Activated naive CD4-positive, alpha-beta T cell treated with anti-CD3 and anti-CD28 coated beads, Interleukin-2, amount 50 U/mL, for 24 hours (primary cell): ENCODE data around the gene XRN2.
A peak's percentile ranks its signal among the peaks of the same experiment; 100 is the strongest.

Experiments
- H3K27ac Mint-ChIP-seq: one replicate; pipeline ENCODE4 v1.8.0; 2021; ENCODE audit warnings: mild to moderate bottlenecking, mixed read lengths
- H3K27me3 Mint-ChIP-seq: one replicate; pipeline ENCODE4 v1.8.0; 2021; ENCODE audit warnings: mixed read lengths
- H3K36me3 Mint-ChIP-seq: one replicate; pipeline ENCODE4 v1.8.0; 2021; ENCODE audit warnings: mixed read lengths
- H3K4me1 Mint-ChIP-seq: one replicate; pipeline ENCODE4 v1.8.0; 2021; ENCODE audit warnings: mixed read lengths
- H3K4me3 Mint-ChIP-seq: one replicate; pipeline ENCODE4 v1.8.0; 2021; ENCODE audit warnings: mild to moderate bottlenecking, mixed read lengths
- H3K9me3 Mint-ChIP-seq: one replicate; pipeline ENCODE4 v1.8.0; 2021; ENCODE audit warnings: mixed read lengths

The XRN2 gene

GRCh38 chr20:21303061-21303871 lies at the start of gene XRN2:
TSS of gene XRN2 (plus strand) at chr20:21303331. CDS start at chr20:21303399, 68 bp downstream.
- no peaks in the 10 kb centered on the region for H3K27me3 Mint-ChIP-seq
- H3K27ac Mint-ChIP-seq: peak within 1 kb of the TSS; percentile 98
- H3K36me3 Mint-ChIP-seq: peaks cover 14% of the 10 kb centered on the region
- H3K9me3 Mint-ChIP-seq: no peaks in the 10 kb centered on the region
- peak within 1 kb of the TSS; percentile 96 for H3K4me3 Mint-ChIP-seq
- H3K4me1 Mint-ChIP-seq: peaks cover 20% of the 10 kb centered on the region

- Mint-ChIP-seq H3K4me3 (no peak overlapping the region), H3K4me1 (no peaks in the 10 kb centered on the region), H3K9me3 (no peaks in the 10 kb centered on the region), H3K27me3 (no peaks in the 10 kb centered on the region), H3K36me3 (no peaks in the 10 kb centered on the region), H3K27ac (no peak overlapping the region)
Observed at GRCh38 chr20:21257192-21257591, 45.9 kb upstream of the XRN2 start.

GRCh38 chr20:21258411-21258810 lies 44.7 kb upstream of the XRN2 start:
- H3K27ac Mint-ChIP-seq: no peak overlapping the region
- H3K27me3 Mint-ChIP-seq: no peaks in the 10 kb centered on the region
- H3K4me3 Mint-ChIP-seq: no peak overlapping the region

GRCh38 chr20:21259346-21259745 lies 43.8 kb upstream of the XRN2 start:
- no peaks in the 10 kb centered on the region for H3K4me1 Mint-ChIP-seq
- no peaks in the 10 kb centered on the region for H3K36me3 Mint-ChIP-seq
- no peak overlapping the region for H3K27ac Mint-ChIP-seq
- H3K9me3 Mint-ChIP-seq: no peaks in the 10 kb centered on the region
- H3K4me3 Mint-ChIP-seq: no peak overlapping the region
- H3K27me3 Mint-ChIP-seq: no peaks in the 10 kb centered on the region

More at GRCh38 chr20:21258411-21258810, 44.7 kb upstream of the XRN2 start:
- Mint-ChIP-seq H3K4me1 (no peaks in the 10 kb centered on the region), H3K9me3 (no peaks in the 10 kb centered on the region), H3K36me3 (no peaks in the 10 kb centered on the region)

DNA sequence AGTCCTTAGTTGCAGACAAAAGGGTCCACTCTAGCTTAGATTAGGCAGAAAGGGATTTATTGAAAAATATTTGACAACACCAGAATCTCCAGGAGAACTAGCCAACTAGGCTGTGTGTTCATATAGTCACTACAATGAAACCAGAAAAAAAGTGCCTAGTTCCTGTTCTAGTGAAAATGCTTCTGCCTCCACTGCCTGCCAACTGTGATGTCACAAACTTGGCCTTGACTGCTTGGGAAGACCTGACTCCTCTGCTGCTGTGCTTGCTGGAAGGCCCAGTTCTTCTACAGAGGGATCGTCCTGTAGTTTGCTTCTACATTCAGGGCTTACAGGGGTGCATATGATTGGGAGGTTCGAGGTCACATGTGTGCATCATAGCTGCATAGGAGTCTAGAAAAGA lies 40.3 kb upstream of the XRN2 start:
- H3K27ac Mint-ChIP-seq: no peak overlapping the region
- H3K4me1 Mint-ChIP-seq: no peaks in the 10 kb centered on the region
- H3K36me3 Mint-ChIP-seq: no peaks in the 10 kb centered on the region
- H3K27me3 Mint-ChIP-seq: peaks cover 3% of the 10 kb centered on the region
- H3K4me3 Mint-ChIP-seq: no peak overlapping the region
- H3K9me3 Mint-ChIP-seq: no peaks in the 10 kb centered on the region

GRCh38 chr20:21265261-21266190 lies 37.6 kb upstream of the XRN2 start:
- Mint-ChIP-seq H3K27me3 (peaks cover 3% of the 10 kb centered on the region), H3K36me3 (no peaks in the 10 kb centered on the region), H3K9me3 (no peaks in the 10 kb centered on the region), H3K4me1 (no peaks in the 10 kb centered on the region), H3K4me3 (no peak overlapping the region), H3K27ac (no peak overlapping the region)

DNA sequence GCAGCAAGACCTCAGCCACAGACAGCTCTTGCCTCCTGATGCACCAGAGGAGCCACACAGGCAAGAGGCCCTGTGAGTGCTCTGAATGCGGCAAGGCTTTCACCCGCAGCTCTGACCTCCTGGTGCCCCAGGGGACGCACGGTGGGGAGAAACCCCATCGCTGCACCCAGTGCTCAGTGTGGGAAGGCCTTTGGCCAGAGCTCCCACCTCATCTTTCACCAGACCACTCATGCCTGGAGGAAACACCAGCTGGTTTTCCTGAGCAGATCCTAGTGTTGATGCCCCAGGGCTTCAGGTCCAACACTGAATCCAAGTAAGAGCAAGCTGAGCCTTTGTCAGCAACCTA lies 37.0 kb upstream of the XRN2 start:
- no peak overlapping the region for H3K4me3 Mint-ChIP-seq

DNA sequence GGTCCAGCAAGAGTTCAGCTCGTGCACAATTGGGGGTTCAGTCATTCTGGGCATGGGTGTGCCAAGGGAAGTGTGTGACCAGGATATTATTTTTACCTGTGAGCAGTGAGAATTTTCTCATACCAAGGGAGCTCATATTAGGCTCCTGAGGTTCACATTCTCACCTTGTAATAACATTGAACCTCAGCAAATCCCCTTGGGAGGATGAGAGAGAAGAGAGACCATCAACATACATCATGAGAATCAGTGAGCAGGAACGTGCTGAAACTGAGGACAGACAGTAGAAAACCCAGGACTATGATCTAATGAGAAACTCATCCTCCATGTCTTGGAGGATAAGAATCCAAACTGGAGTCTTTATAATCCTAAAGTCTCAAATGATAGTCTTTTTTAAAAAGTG lies 33.4 kb upstream of the XRN2 start:
- H3K9me3 Mint-ChIP-seq: no peaks in the 10 kb centered on the region
- no peak overlapping the region for H3K4me3 Mint-ChIP-seq
- H3K27ac Mint-ChIP-seq: no peak overlapping the region
- no peaks in the 10 kb centered on the region for H3K4me1 Mint-ChIP-seq
- peaks cover 5% of the 10 kb centered on the region for H3K36me3 Mint-ChIP-seq
- peaks cover 9% of the 10 kb centered on the region for H3K27me3 Mint-ChIP-seq

More for the DNA sequence above, 37.0 kb upstream of the XRN2 start:
- no peaks in the 10 kb centered on the region for H3K9me3 Mint-ChIP-seq
- no peaks in the 10 kb centered on the region for H3K4me1 Mint-ChIP-seq
- no peak overlapping the region for H3K27ac Mint-ChIP-seq
- no peaks in the 10 kb centered on the region for H3K36me3 Mint-ChIP-seq
- H3K27me3 Mint-ChIP-seq: peaks cover 3% of the 10 kb centered on the region

DNA sequence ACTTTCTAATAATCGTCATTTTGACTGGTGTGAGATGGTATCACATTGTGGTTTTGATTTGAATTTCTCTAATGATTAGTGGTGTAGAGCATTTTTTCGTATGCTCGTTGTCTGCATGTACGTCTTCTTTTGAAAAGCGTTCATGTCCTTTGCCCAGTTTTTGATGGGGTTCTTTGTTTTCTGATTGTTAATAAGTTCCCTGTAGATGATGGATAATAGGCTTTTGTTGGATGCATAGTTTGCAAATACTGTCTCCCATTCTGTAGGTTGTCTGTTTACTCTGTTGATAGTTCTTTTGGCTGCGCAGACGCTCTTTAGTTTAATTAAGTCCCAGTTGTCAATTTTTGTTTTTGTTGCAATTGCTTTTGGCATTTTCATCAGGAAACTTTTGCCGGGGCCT lies 32.3 kb upstream of the XRN2 start:
- Mint-ChIP-seq H3K27me3 (peaks cover 8% of the 10 kb centered on the region), H3K27ac (no peak overlapping the region), H3K4me3 (no peak overlapping the region), H3K4me1 (no peaks in the 10 kb centered on the region), H3K9me3 (no peaks in the 10 kb centered on the region), H3K36me3 (peaks cover 5% of the 10 kb centered on the region)

DNA sequence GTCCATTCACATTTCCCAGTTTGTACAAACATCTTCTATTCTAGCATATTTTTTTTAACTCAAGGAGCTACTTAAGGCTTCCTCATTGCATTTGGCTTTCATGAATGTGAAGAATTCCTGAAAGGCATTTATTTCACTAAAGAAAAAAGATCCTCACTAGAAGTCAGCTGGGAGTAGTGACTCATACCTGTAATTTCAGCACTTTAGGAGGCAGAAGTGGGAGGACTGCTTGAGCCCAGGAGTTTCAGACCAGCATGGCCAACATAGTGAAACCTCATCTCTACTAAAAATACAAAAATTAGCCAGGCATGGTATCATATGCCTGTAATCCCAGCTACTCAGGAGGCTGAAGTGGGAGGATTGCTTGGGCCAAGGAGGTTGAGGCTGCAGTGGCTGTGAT lies 30.9 kb upstream of the XRN2 start:
- H3K4me1 Mint-ChIP-seq: no peaks in the 10 kb centered on the region
- H3K4me3 Mint-ChIP-seq: no peak overlapping the region
- no peak overlapping the region for H3K27ac Mint-ChIP-seq
- H3K27me3 Mint-ChIP-seq: peaks cover 8% of the 10 kb centered on the region
- H3K9me3 Mint-ChIP-seq: no peaks in the 10 kb centered on the region
- H3K36me3 Mint-ChIP-seq: peaks cover 5% of the 10 kb centered on the region

- H3K4me3 Mint-ChIP-seq: no peak overlapping the region
- peaks cover 5% of the 10 kb centered on the region for H3K36me3 Mint-ChIP-seq
- no peaks in the 10 kb centered on the region for H3K4me1 Mint-ChIP-seq
- no peak overlapping the region for H3K27ac Mint-ChIP-seq
- H3K9me3 Mint-ChIP-seq: no peaks in the 10 kb centered on the region
- H3K27me3 Mint-ChIP-seq: peaks cover 8% of the 10 kb centered on the region
Observed at GRCh38 chr20:21272679-21273078, 30.5 kb upstream of the XRN2 start.

GRCh38 chr20:21273755-21274386 lies 29.3 kb upstream of the XRN2 start:
- Mint-ChIP-seq H3K27me3 (peaks cover 8% of the 10 kb centered on the region), H3K9me3 (no peaks in the 10 kb centered on the region), H3K27ac (no peak overlapping the region), H3K4me1 (no peaks in the 10 kb centered on the region), H3K36me3 (peaks cover 5% of the 10 kb centered on the region), H3K4me3 (no peak overlapping the region)

GRCh38 chr20:21278829-21279228 lies 24.3 kb upstream of the XRN2 start:
- no peaks in the 10 kb centered on the region for H3K9me3 Mint-ChIP-seq
- H3K27me3 Mint-ChIP-seq: peaks cover 4% of the 10 kb centered on the region
- no peak overlapping the region for H3K27ac Mint-ChIP-seq
- no peak overlapping the region for H3K4me3 Mint-ChIP-seq
- H3K4me1 Mint-ChIP-seq: no peaks in the 10 kb centered on the region
- H3K36me3 Mint-ChIP-seq: no peaks in the 10 kb centered on the region

DNA sequence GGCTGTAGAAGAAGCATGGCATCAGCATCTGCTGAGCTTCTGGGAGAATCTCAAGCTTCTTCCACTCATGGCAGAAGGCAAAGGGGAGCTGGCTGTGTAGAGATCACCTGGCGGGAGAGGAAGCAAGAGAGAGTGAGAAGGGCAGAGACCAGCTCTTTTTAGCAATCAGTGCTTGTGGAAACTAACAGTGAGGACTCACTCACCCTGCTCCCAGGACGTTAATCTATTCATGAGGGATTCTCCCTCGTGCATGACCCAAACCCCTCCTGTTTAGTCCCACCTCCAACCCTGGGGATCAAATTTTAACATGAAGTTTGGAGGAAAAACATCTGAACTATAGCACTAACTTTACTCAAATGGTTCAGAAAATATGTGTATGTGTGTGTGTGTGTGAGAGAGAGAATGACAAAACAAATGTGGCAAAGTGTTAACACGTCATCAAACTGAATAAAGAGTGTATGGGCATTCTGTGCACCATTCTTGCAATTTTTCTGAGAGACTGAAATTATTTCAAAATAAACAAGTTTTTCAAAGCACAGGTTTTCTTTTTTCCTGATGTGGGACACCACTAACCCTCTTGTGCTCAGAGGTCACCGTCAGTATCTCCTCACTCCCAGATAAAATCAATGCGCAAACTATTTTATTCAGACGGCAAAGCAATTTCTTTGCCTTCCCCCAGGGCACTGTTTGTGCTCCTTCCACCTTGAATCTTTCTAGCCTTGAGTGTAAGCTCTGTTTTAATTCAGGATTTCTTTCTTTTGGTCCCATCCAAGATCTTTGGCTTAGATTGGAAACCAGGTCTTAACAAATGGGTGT lies 23.2 kb upstream of the XRN2 start:
- H3K9me3 Mint-ChIP-seq: no peaks in the 10 kb centered on the region
- no peak overlapping the region for H3K27ac Mint-ChIP-seq
- no peaks in the 10 kb centered on the region for H3K4me1 Mint-ChIP-seq
- peaks cover 9% of the 10 kb centered on the region for H3K27me3 Mint-ChIP-seq
- no peaks in the 10 kb centered on the region for H3K36me3 Mint-ChIP-seq
- H3K4me3 Mint-ChIP-seq: no peak overlapping the region

DNA sequence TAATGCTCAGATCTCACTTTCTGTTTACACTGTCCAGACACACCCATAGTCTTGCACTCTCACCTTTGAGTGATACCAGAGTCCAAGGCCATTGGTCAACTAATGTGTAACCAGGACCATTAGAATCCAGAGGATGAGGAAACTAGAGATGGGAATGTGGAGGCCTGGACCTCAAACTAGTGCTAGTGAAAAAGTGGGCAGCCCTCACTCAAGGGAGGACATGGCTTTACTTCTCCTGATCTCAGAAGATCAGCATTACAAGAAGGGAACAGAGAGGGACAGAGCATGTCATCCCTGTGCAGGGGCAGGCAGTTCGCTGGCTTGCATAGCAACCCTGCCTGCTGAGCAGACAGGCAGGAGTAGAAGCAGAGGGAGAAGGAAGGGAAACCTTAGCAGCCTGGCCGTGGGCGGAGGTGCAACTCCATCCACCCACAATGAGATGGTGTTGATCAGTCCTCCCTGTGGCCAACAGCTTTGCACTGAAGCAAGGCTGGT lies 22.6 kb upstream of the XRN2 start:
- H3K9me3 Mint-ChIP-seq: no peaks in the 10 kb centered on the region
- H3K27me3 Mint-ChIP-seq: peaks cover 11% of the 10 kb centered on the region
- no peak overlapping the region for H3K27ac Mint-ChIP-seq
- no peaks in the 10 kb centered on the region for H3K4me1 Mint-ChIP-seq
- no peak overlapping the region for H3K4me3 Mint-ChIP-seq
- H3K36me3 Mint-ChIP-seq: peaks cover 2% of the 10 kb centered on the region
